CD14-positive monocyte (primary cell): Measurements from ENCODE around the gene FXYD1. TPM values are rescaled to one million over a fixed set of nuclear protein-coding genes. Genes with fewer than 3 reads are reported as not detected.

Experiments used
- DNase-seq, 3 donors: peaks; one replicate each; pipeline ENCODE4 v3.0.0-alpha.2; 2011 to 2022
- H2AFZ ChIP-seq: 2 replicates; pipeline ENCODE4 v1.6.0; 2012; ENCODE audit warnings: mild to moderate bottlenecking, low read depth, low read length, inconsistent platforms; ENCODE audit not compliant: insufficient read depth, poor library complexity, severe bottlenecking
- H3K27ac ChIP-seq, 2 donors: 1 replicate in 1 of 2; 2 replicates in 1 of 2; pipeline ENCODE4 v1.5.1; 2012 to 2013; ENCODE audit warnings: low read length in 2 of 2, control low read depth in 1 of 2, inconsistent platforms in 1 of 2, low read depth in 1 of 2, mild to moderate bottlenecking in 1 of 2
- H3K27me3 ChIP-seq, 2 donors: one replicate each; pipeline versions ENCODE4 v1.6.0 to v1.6.1; 2011 to 2013; ENCODE audit warnings: low read length in 2 of 2; ENCODE audit not compliant: control insufficient read depth in 2 of 2, insufficient read depth in 2 of 2
- H3K36me3 ChIP-seq, 2 donors: replicated peaks in 1 of 2; 1 replicate in 1 of 2; 2 replicates in 1 of 2; pipeline versions ENCODE4 v1.5.1 to v1.6.1; 2012 to 2013; ENCODE audit warnings: low read length in 2 of 2, control low read depth in 1 of 2, inconsistent platforms in 1 of 2, mild to moderate bottlenecking in 1 of 2; ENCODE audit not compliant: insufficient read depth in 2 of 2, control insufficient read depth in 1 of 2
- H3K4me1 ChIP-seq, 2 donors: 1 replicate in 1 of 2; 2 replicates in 1 of 2; pipeline versions ENCODE4 v1.5.1 to v1.6.1; 2012 to 2013; ENCODE audit warnings: low read length in 2 of 2, control low read depth in 1 of 2, inconsistent platforms in 1 of 2, mild to moderate bottlenecking in 1 of 2, moderate library complexity in 1 of 2; ENCODE audit not compliant: insufficient read depth in 2 of 2, control insufficient read depth in 1 of 2
- H3K4me2 ChIP-seq: replicated peaks from 2 replicates; pipeline ENCODE3; 2012; ENCODE audit warnings: low read length, moderate library complexity, mild to moderate bottlenecking; ENCODE audit not compliant: poor library complexity, severe bottlenecking; ENCODE audit errors: extremely low read depth
- H3K4me3 ChIP-seq, 3 experiments: fragments of 200-600 bp in 1 of 3; sonication (generic) in 1 of 3; replicated peaks in 1 of 3; 1 replicate in 2 of 3; 2 replicates in 1 of 3; pipeline ENCODE4 v1.5.1; 2011 to 2013; ENCODE audit warnings: low read length in 3 of 3, mild to moderate bottlenecking in 3 of 3, control low read depth in 2 of 3, low read depth in 2 of 3, inconsistent platforms in 1 of 3, moderate library complexity in 1 of 3
- H3K79me2 ChIP-seq: 2 replicates; pipeline ENCODE4 v1.6.0; 2012; ENCODE audit warnings: mild to moderate bottlenecking, control low read depth, inconsistent platforms, low read length, moderate library complexity; ENCODE audit not compliant: insufficient read depth
- H3K9ac ChIP-seq: 2 replicates; pipeline ENCODE4 v1.6.0; 2017; ENCODE audit warnings: low read length, mild to moderate bottlenecking; ENCODE audit not compliant: insufficient read depth, poor library complexity, severe bottlenecking
- H3K9me3 ChIP-seq, 2 donors: replicated peaks in 1 of 2; 1 replicate in 1 of 2; 2 replicates in 1 of 2; pipeline versions ENCODE4 v1.5.1 to v1.6.1; 2012 to 2013; ENCODE audit warnings: low read length in 2 of 2, control low read depth in 1 of 2; ENCODE audit not compliant: control insufficient read depth in 1 of 2, insufficient read depth in 1 of 2
- H4K20me1 ChIP-seq: 2 replicates; pipeline ENCODE4 v1.6.0; 2012; ENCODE audit warnings: mild to moderate bottlenecking, low read length, control low read depth, moderate library complexity; ENCODE audit not compliant: insufficient read depth
- H3K27ac Mint-ChIP-seq, 7 donors: one replicate each; pipeline ENCODE4 v1.8.0; 2020; ENCODE audit warnings: mild to moderate bottlenecking in 7 of 7, mixed read lengths in 7 of 7, moderate library complexity in 6 of 7, inconsistent platforms in 2 of 7
- H3K27me3 Mint-ChIP-seq, 3 donors: one replicate each; pipeline ENCODE4 v1.8.0; 2021 to 2022; ENCODE audit warnings: low read depth in 3 of 3, mild to moderate bottlenecking in 3 of 3, mixed read lengths in 3 of 3, moderate library complexity in 3 of 3, inconsistent platforms in 1 of 3
- H3K36me3 Mint-ChIP-seq, 2 donors: one replicate each; pipeline ENCODE4 v1.8.0; 2020; ENCODE audit warnings: mixed read lengths in 2 of 2, inconsistent platforms in 1 of 2, mild to moderate bottlenecking in 1 of 2
- H3K4me1 Mint-ChIP-seq: one replicate; pipeline ENCODE4 v1.8.0; 2020; ENCODE audit warnings: mild to moderate bottlenecking, mixed read lengths
- H3K4me3 Mint-ChIP-seq, 2 donors: one replicate each; pipeline ENCODE4 v1.8.0; 2020; ENCODE audit warnings: mild to moderate bottlenecking in 2 of 2, mixed read lengths in 2 of 2, moderate library complexity in 1 of 2
- H3K9me3 Mint-ChIP-seq, 7 donors: one replicate each; pipeline ENCODE4 v1.8.0; 2020 to 2022; ENCODE audit warnings: mixed read lengths in 7 of 7, mild to moderate bottlenecking in 6 of 7, moderate library complexity in 6 of 7, inconsistent platforms in 2 of 7
- WGBS: methylation state at CpG from one replicate; pipeline ENCODE4 v1.1.5; 2013; ENCODE audit warnings: missing lambda C conversion rate; ENCODE audit not compliant: insufficient coverage; 5-methylcytosine and 5-hydroxymethylcytosine counted together
- intact Hi-C, 2 donors: fragments of 100-400 bp; cut with micrococcal nuclease; formaldehyde crosslinking; loops; one replicate each; pipeline versions ENCODE4 v1.15.0 to v1.15.1; 2023
- polyA minus RNA-seq: library from RNA; depleted of rRNA, polyadenylated mRNA; stranded (reverse); fragments of >200 nt; gene quantifications from 2 replicates; pipeline ENCODE4 v1.2.3, GENCODE V29; 2012
- polyA plus RNA-seq, 3 donors: library from polyadenylated mRNA; depleted of rRNA in 1 of 3; unstranded in 2 of 3; stranded (reverse) in 1 of 3; fragments of 300-500 nt in 2 of 3; fragments of >200 nt in 1 of 3; fragmentation: Illumina TruSeq in 2 of 3; gene quantifications; 1 replicate in 2 of 3; 2 replicates in 1 of 3; pipeline ENCODE4 v1.2.3, GENCODE V29; 2012 to 2021
- total RNA-seq, 12 experiments: library from RNA in 1 of 12; stranded (reverse) in 1 of 12; fragments of 120-200 nt in 1 of 12; gene quantifications; one replicate each; pipeline ENCODE4 v1.2.4 and lab custom pipeline; 2013 to 2026; ENCODE audit warnings: mixed read lengths in 6 of 12, inconsistent platforms in 1 of 12
- TF ChIP-seq, protein P1 (sequence below): fragments of 200-600 bp; IDR thresholded peaks from one replicate; pipeline ENCODE4 v1.8.0; 2022; ENCODE audit warnings: antibody characterized with exemption, mild to moderate bottlenecking

Gene FXYD1
- 0.29 TPM for total RNA-seq (2013)
- polyA plus RNA-seq (under 1 TPM in 2 of 3 donors, not detected in 1; 0.25 to 0.74 TPM), polyA minus RNA-seq (not detected in 2 replicates), total RNA-seq (lab: John Stamatoyannopoulos, UW) (0 to 0.35 (median 0.04) reads per million in 11 experiments)

DNA sequence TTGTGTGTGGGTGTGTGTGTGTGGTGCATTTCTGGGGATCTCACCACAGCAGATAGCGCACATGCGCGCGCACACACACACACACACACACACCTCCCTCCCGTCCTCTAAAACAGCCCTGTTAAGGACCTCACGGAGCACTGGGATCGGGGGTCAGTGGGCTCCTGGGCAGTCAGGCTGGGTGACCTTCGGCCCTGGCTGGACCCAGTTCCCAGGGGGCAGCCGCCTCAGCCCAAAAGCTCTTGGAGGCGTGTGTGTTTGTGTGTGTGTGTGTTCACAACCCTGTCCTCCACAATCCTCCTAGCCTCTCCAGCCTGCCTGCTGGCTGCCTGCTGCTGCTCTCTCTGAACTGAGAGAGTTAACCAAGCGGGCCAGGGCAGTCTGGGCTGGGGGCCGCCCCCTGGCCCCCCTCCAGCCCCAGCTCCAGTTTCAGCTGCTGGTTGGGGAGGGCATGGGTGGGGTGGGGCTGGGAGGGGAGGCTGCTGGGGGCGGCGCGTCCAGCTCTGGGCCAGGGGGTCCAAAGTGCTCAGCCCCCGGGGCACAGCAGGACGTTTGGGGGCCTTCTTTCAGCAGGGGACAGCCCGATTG, at the start of gene FXYD1:
Gene FXYD1, plus strand, starts transcription at position 520 of the 588 bp plus-strand sequence. CDS start 1,256 bp downstream, outside the sequence.
- peak within 1 kb of the TSS in 1 of 2 donors; percentile 46 for H3K4me3 Mint-ChIP-seq
- H3K27me3 Mint-ChIP-seq: peaks cover 12 to 28% (median 14%) of the 10 kb centered on the region in 3 donors
- no peaks in the 10 kb centered on the region for H3K9me3 ChIP-seq
- DNase-seq: no peak
- H3K36me3 ChIP-seq: no peaks in the 10 kb centered on the region
- H3K4me3 ChIP-seq: no peak within 1 kb of the TSS
- peaks cover 0 to 3% (median 0%) of the 10 kb centered on the region in 7 donors for H3K9me3 Mint-ChIP-seq
- 96% methylated on average over 9 of the region's 18 CpGs for WGBS
- peaks cover 9 to 17% of the 10 kb centered on the region in 2 donors for H3K27me3 ChIP-seq
- no peaks in the 10 kb centered on the region for H3K36me3 Mint-ChIP-seq
- no peak within 1 kb of the TSS for H3K9ac ChIP-seq
- H3K4me1 ChIP-seq: peaks cover 47 to 49% of the 10 kb centered on the region in 2 donors
- peak within 1 kb of the TSS; percentile 38 for H2AFZ ChIP-seq
- H3K27ac ChIP-seq: no peak within 1 kb of the TSS
- TF ChIP-seq, protein P1, sequence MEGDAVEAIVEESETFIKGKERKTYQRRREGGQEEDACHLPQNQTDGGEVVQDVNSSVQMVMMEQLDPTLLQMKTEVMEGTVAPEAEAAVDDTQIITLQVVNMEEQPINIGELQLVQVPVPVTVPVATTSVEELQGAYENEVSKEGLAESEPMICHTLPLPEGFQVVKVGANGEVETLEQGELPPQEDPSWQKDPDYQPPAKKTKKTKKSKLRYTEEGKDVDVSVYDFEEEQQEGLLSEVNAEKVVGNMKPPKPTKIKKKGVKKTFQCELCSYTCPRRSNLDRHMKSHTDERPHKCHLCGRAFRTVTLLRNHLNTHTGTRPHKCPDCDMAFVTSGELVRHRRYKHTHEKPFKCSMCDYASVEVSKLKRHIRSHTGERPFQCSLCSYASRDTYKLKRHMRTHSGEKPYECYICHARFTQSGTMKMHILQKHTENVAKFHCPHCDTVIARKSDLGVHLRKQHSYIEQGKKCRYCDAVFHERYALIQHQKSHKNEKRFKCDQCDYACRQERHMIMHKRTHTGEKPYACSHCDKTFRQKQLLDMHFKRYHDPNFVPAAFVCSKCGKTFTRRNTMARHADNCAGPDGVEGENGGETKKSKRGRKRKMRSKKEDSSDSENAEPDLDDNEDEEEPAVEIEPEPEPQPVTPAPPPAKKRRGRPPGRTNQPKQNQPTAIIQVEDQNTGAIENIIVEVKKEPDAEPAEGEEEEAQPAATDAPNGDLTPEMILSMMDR: no peak
- H3K79me2 ChIP-seq: no peaks in the 10 kb centered on the region
- no peaks in the 10 kb centered on the region for H4K20me1 ChIP-seq
- intact Hi-C loops: loop anchor here (5.0 to 10.0 kb wide), 2 partner anchors 71 to 164 kb away; no protein-coding TSS in a partner anchor
- peak within 1 kb of the TSS in 4 of 7 donors; percentile 52 to 85 (median 65) for H3K27ac Mint-ChIP-seq
- H3K4me1 Mint-ChIP-seq: peaks cover 48% of the 10 kb centered on the region
- no peak within 1 kb of the TSS for H3K4me2 ChIP-seq

DNA sequence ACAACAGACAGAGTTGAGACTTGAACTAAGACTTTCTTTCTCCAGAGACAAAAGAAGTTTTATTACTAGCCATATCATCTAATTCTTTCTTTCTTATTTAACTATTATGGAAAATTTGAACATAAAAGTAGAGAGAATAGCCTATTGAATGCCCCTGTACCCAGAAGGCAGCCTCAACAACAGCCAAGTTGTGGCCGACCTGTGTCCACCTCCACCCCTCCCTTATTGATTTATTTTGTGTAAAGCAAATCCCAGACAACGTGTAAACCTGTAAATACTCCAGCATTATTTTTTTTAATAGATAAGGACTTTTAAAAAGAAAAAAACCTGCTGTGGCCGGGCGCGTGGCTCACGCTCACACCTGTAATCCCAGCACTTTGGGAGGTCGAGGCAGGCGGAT, 49.1 kb upstream of the FXYD1 start:
- Histone ChIP-seq H3K27me3 (peaks cover 0 to 6% of the 10 kb centered on the region in 2 donors), H3K4me3 (no peak overlapping the region), H2AFZ (no peak overlapping the region), H3K9ac (no peak overlapping the region), H3K4me2 (no peak overlapping the region), H4K20me1 (no peaks in the 10 kb centered on the region), H3K27ac (no peak overlapping the region), H3K4me1 (no peaks in the 10 kb centered on the region), H3K36me3 (no peaks in the 10 kb centered on the region), H3K79me2 (no peaks in the 10 kb centered on the region), H3K9me3 (no peaks in the 10 kb centered on the region)
- intact Hi-C loops: no loop called here
- H3K4me3 Mint-ChIP-seq: no peak overlapping the region
- DNase-seq: no peak
- peaks cover 9 to 11% (median 10%) of the 10 kb centered on the region in 3 donors for H3K27me3 Mint-ChIP-seq
- no CpG with 5 or more reads among the region's 8 CpGs for WGBS
- H3K9me3 Mint-ChIP-seq: no peaks in the 10 kb centered on the region
- TF ChIP-seq, protein P1: no peak
- peaks cover 8% of the 10 kb centered on the region for H3K4me1 Mint-ChIP-seq
- no peaks in the 10 kb centered on the region for H3K36me3 Mint-ChIP-seq
- H3K27ac Mint-ChIP-seq: no peak overlapping the region
